Kidney tubule cell (primary cell): Measurements from ENCODE around the gene CD3E.

ENCODE experiments used
- DNase-seq: peaks from one replicate; pipeline ENCODE4 v3.0.0-alpha.2; 2018; ENCODE audit warnings: low spot score

Gene CD3E

GRCh38 chr11:118325283-118325682, 20.8 kb downstream of the CD3E start:
- no peak for DNase-seq

- no peak for DNase-seq
Observed at GRCh38 chr11:118328745-118329144, 24.2 kb downstream of the CD3E start.

- no peak for DNase-seq
Observed at GRCh38 chr11:118334745-118335144, 30.2 kb downstream of the CD3E start.

- no peak for DNase-seq
Observed at GRCh38 chr11:118338637-118339061, 34.1 kb downstream of the CD3E start.

- no peak for DNase-seq
Observed at GRCh38 chr11:118339281-118339961, 34.9 kb downstream of the CD3E start.

- DNase-seq, result no peak
Observed at GRCh38 chr11:118340449-118340848, 35.9 kb downstream of the CD3E start.

- DNase-seq, result no peak
Observed at GRCh38 chr11:118341261-118341660, 36.7 kb downstream of the CD3E start.

- DNase-seq, result no peak
Observed at GRCh38 chr11:118341815-118342489, 37.4 kb downstream of the CD3E start.

GRCh38 chr11:118342503-118343161, 38.1 kb downstream of the CD3E start, which contains the start of gene CD3D:
Gene CD3D, minus strand, starts transcription at chr11:118342705. Its CDS starts 98 bp downstream, at chr11:118342607.
- no peak for DNase-seq

- DNase-seq, result no peak
Observed at GRCh38 chr11:118343248-118343647, 38.7 kb downstream of the CD3E start.

- no peak for DNase-seq
Observed at GRCh38 chr11:118343981-118344515, 39.5 kb downstream of the CD3E start, which contains the start of gene CD3G. Gene CD3G, plus strand, starts transcription at chr11:118344344. Its CDS starts 80 bp downstream, at chr11:118344424.

- DNase-seq, result no peak
Observed at GRCh38 chr11:118349475-118349874, 44.9 kb downstream of the CD3E start.

GRCh38 chr11:118353084-118353710, 48.7 kb downstream of the CD3E start:
- DNase-seq, result peak; percentile 20

GRCh38 chr11:118358071-118358470, 53.5 kb downstream of the CD3E start:
- no peak for DNase-seq

GRCh38 chr11:118359295-118359958, 54.9 kb downstream of the CD3E start, which contains the start of gene UBE4A:
Gene UBE4A, plus strand, starts transcription at chr11:118359600. Its CDS starts 5,481 bp downstream, at chr11:118365081.
- DNase-seq, result peak; percentile 93

GRCh38 chr11:118364956-118365615, 60.6 kb downstream of the CD3E start:
- no peak for DNase-seq
